Stimulated activated naive CD4-positive, alpha-beta T cell treated with Interleukin-2 at 50 U/mL for 16 hours (primary cell): ENCODE data around the gene MINDY1.

Experiments
- DNase-seq: peaks from one replicate; lab custom pipeline; 2025; lab: John Stamatoyannopoulos, UW

The MINDY1 gene

GRCh38 chr1:150985179-150985825 lies 21.4 kb downstream of the MINDY1 start:
- DNase-seq: no peak

DNA sequence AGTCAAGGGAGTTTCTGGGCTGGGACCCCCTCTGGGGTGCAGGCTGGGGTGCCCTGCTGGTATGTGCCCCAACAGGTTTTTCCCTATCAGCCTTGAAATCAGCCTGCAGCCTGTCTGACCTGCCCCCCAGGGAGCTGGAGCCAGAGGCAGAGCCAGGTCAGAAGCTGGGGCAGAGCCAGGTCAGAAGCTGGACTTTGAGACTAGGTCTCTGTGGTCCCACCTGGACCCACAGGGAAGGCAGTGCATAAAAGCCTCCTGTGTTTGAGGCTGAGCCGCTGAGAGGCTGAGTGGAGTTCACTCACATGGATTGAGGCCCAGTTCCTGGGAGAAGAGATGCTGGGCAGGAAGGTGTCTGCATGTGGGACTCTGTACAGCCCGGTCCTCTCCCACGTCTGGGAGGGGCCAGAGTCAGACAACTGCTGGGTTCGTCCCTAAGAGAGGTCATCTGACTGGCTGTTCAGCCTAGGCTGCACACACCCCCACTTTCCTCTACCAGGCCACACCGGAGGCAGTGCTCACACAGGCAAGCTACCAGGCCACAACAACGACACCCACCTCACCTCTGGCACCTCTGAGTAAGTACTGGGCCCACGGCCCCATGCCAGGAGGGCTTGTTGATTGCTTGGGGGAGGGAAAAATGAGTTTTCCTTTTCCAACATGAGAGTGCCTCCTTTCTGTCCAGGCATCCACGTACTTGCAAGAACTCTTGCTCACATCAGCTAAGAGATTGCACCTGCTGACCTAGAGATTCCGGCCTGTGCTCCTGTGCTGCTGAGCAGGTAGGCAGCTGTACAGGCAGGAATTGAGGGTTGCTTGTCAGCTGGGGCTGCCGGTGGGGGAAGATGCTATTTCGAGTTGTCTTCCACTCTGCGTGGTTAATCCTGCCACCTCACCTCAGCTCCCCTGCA lies 24.6 kb downstream of the MINDY1 start, which contains the start of gene ANXA9:
ANXA9 (plus strand) TSS at position 488 of the 908 bp plus-strand sequence. CDS start 814 bp downstream, outside the sequence.
- no peak for DNase-seq

DNA sequence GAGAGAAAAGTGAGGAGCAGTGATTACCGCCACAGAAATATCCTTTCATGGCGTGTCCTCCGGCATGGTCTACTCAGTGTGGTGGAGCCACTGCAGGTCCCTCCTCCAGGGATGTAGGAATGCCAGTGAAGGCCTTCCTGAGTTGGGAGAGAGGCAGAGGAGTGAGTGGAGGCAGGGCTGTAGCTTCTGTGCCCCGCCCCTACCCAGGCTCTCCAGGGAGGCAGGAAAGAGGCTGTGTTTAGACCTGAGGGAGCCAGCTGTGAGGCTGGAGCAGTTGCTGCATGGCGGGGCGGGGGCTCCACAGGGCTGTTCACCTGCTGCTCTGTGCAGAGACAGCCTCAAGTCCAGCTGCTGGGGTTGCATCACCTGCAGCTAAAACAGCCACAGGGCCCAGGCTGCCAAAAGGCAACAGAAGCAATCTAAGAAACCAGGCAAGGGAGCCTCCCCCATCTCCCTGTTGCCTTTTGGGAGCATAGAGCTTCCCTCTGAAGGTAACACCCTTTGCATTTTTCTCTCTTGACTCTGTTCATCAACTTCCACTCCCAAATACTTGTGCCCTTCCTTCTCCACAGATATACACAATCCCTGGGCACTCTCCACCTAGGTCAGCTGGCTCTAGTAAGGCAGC lies 25.4 kb downstream of the MINDY1 start:
- DNase-seq: no peak

GRCh38 chr1:150979092-150980056 lies 27.3 kb downstream of the MINDY1 start:
- DNase-seq: peak; percentile 84

- peak; percentile 68 for DNase-seq
These were observed 29.6 kb downstream of the MINDY1 start for GRCh38 chr1:150976879-150977694.

- DNase-seq: no peak
These were observed 30.3 kb downstream of the MINDY1 start for GRCh38 chr1:150976401-150976821.

DNA sequence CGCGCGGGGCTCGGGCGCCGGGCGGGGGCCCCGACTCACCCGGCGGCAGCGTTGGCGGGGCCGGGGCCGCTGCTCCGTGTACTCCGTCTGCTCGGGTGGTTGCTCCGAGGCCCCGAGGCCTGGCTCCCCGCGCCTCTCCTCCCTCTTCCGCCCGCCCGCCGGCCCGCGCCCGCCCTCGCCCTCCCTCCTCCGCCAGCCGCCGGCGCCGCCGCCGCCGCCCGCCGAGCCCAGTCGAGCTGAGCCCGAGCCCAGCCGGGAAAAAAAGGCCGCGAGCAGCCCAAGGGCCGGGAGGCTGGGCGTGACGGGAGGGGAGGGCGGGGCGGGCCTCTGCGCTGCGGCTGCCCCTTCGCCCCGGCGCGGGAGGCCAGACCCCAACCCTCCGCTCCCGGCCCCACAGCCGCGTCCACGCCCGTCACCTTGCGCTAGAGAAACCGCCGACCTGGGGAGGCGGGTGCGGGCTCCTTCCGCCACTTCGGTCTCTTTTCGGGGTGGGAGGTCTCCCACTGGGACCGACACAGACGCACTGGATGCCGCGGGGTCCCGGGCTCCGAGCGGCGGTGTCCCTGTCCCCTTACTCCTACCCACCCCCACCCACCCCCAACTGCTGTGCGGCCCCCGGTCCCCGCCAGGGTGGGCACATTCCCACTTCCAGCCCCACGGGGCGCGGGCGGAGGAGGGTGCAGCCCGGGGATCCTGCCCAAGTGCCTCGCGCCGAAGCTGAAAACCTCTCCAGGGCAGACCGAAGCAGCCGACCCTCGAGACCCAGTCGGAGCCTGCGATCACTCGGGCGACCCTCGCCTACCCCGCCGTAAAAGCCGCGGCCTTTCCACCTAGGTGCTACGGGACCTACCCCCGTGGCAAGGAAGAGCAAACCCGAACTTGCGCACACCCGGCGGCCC lies 31.9 kb downstream of the MINDY1 start, which contains the start of gene CERS2:
CERS2 (minus strand) TSS at position 256 of the 899 bp plus-strand sequence. CDS start 5,745 bp downstream, outside the sequence.
- peak; percentile 63 for DNase-seq

- DNase-seq: peak; percentile 24
These were observed 32.7 kb downstream of the MINDY1 start for GRCh38 chr1:150973836-150974579.

GRCh38 chr1:150973258-150973835 lies 33.4 kb downstream of the MINDY1 start:
- DNase-seq: no peak

DNA sequence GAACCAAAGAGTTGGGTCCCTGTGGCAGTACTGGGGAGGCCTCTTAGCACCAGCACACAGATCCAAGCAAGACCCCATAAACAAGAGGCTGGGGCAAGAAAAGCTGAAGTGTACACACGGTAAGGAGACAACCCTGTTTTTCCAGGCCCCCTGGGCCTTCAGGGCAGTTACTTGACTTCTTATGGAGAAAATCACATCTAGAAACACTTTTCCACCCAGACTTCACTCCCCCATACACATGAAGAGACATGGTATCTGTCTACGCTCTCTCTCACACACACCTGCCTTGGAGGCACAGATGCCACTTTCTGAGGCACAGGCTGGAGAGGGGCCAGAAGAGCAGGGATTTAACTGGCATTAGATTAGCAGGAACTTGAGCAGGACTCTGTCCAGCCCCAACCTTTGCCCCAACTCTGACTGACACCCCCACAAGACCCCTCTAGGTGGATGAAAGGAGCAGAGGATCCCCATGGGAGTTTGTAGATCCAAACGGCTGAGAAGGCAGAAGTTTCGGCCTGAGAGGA lies 34.2 kb downstream of the MINDY1 start:
- DNase-seq: no peak

- peak; percentile 4 for DNase-seq
These were observed 34.9 kb downstream of the MINDY1 start for GRCh38 chr1:150971583-150972416.

DNA sequence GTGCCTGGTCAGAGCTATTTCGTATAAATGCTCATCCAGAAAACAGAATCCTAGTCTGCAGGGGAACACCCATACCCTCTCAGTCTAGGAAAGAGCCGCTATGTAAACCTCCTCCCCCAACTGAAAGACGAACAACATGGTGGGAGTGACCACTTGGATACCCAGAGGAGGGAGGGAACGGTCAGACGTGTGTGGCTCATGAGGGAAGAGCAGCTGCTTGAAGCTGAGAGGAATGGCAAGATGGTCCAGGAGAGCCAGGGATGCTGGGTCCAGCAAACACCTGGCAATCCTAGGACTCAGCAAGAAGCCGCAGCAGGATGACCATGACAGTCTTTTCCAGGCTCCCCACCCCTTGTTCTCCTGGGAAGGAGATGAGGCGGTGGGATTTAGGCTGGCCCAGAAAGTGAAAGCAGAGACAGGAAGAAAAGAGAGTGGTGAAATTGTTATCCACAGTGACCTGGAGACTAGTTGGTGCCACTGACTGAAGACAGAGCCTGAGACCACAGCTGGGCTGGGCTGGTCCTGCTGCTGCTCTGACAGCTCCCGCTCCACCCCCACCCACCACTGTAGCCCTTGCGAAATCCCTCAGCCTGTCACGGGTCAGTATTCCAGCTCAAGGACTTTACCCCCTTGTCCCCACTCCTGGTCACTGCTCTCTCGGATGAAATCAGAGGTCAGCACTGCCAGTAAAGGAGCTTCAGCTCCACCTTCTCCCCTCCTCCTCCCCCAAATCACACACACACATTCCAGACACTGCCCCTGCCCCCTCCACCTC lies 35.7 kb downstream of the MINDY1 start:
- no peak for DNase-seq

DNA sequence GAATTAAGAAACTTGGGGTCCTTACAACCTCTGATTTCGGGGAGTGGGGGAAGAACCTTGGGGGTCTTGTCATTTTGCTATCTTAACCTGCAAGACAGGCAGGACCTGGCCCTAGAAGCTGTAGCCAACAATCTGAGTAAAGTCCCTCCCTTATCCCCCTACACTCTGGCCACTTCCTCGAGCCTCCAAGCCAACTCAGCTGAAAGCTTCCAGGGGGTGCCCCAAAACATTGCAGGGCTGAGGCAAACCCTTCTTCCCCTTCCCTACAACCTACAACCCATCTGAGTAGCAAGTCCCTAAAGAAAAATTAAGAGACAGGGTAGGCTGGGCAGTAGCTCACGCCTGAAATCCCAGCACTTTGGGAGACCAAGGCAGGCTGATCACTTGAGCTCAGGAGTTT lies 37.1 kb downstream of the MINDY1 start:
- DNase-seq: no peak

- no peak for DNase-seq
These were observed 38.2 kb downstream of the MINDY1 start for GRCh38 chr1:150968491-150968890.

DNA sequence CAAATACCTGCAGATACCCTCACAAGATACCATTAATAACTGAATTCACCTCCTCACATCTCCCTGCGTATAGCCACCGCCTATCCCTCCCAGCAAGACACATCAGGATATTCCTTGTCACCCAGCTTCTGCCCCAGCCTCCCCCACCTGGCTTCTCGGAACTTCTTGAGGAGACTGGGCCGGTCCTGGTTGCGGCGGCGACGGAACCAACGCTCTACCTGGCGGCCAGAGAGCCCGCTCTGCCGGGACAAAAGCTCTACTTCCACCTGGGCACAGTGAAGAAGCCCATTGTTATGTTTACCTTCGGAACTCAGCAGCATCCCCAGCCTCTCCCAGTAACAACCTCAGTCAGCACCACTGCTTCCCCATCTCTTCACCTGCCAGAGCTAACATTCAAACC lies 38.8 kb downstream of the MINDY1 start:
- DNase-seq: no peak

GRCh38 chr1:150966011-150966410 lies 40.7 kb downstream of the MINDY1 start:
- DNase-seq: no peak
